Glutamatergic neuron (in vitro differentiated cells): ENCODE data around the gene TUBA8. TPM values are rescaled to one million over a fixed set of nuclear protein-coding genes. Genes with fewer than 3 reads are reported as not detected.
A peak's percentile ranks its signal among the peaks of the same experiment; 100 is the strongest.
"Not testable (repeated sequence)": the region's sequence is repeated elsewhere in the genome, so short reads cannot be mapped to it uniquely, and the experiment has no call there.

Source experiments
- DNase-seq: peaks from one replicate; pipeline ENCODE4 v3.0.0; 2022
- H3K27ac Mint-ChIP-seq: one replicate; pipeline ENCODE4 v1.8.0; 2020; ENCODE audit warnings: mild to moderate bottlenecking, mixed read lengths, inconsistent platforms; ENCODE audit not compliant: unreplicated experiment
- H3K27me3 Mint-ChIP-seq: one replicate; pipeline ENCODE4 v1.8.0; 2020; ENCODE audit warnings: mild to moderate bottlenecking, moderate library complexity, mixed read lengths, inconsistent platforms; ENCODE audit not compliant: unreplicated experiment
- H3K36me3 Mint-ChIP-seq: one replicate; pipeline ENCODE4 v1.8.0; 2020; ENCODE audit warnings: mild to moderate bottlenecking, mixed read lengths, inconsistent platforms; ENCODE audit not compliant: unreplicated experiment
- H3K4me1 Mint-ChIP-seq: one replicate; pipeline ENCODE4 v1.8.0; 2020; ENCODE audit warnings: mild to moderate bottlenecking, low read depth, mixed read lengths, inconsistent platforms; ENCODE audit not compliant: unreplicated experiment
- H3K4me3 Mint-ChIP-seq: one replicate; pipeline ENCODE4 v1.8.0; 2020; ENCODE audit warnings: mild to moderate bottlenecking, mixed read lengths, inconsistent platforms; ENCODE audit not compliant: unreplicated experiment
- H3K9me3 Mint-ChIP-seq: one replicate; pipeline ENCODE4 v1.8.0; 2020; ENCODE audit warnings: mild to moderate bottlenecking, moderate library complexity, mixed read lengths, inconsistent platforms; ENCODE audit not compliant: unreplicated experiment
- total RNA-seq: library from RNA; stranded (reverse); fragmentation: NEBNext Ultra II Directional; extraction: Animal tissue kit (Norgen Biotek cat#: 25700); gene quantifications from one replicate; pipeline ENCODE4 v1.2.1, GENCODE V29; 2021; ENCODE audit not compliant: unreplicated experiment
- TF ChIP-seq, protein P1 (sequence below): fragments of 200-600 bp; sonication (generic); IDR thresholded peaks from one replicate; pipeline ENCODE4 v1.5.0; 2021; ENCODE audit not compliant: partially characterized antibody, unreplicated experiment

The TUBA8 gene
- total RNA-seq, 1 donor from 2014 or later = 3.7 TPM

DNA sequence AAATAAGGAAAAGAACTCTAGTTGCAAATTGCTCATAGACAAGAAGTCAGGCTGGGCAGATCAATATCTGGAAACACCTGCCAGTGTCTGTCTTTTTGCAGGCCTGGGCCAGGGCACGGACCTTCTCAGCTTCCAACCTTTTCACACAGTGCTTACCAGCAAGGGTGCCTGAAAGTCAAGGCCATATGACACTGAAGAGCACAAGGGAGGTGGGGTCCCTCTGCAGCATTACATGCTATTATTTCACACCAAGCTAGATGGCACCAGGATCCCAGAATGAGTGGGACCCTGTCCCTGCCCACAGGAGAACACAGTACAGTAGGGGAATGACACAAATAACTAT, 38.7 kb upstream of the TUBA8 start:
- H3K4me1 Mint-ChIP-seq = peaks cover 7% of the 10 kb centered on the region
- H3K27ac Mint-ChIP-seq = no peak overlapping the region
- H3K4me3 Mint-ChIP-seq = no peak overlapping the region
- TF ChIP-seq, protein P1, sequence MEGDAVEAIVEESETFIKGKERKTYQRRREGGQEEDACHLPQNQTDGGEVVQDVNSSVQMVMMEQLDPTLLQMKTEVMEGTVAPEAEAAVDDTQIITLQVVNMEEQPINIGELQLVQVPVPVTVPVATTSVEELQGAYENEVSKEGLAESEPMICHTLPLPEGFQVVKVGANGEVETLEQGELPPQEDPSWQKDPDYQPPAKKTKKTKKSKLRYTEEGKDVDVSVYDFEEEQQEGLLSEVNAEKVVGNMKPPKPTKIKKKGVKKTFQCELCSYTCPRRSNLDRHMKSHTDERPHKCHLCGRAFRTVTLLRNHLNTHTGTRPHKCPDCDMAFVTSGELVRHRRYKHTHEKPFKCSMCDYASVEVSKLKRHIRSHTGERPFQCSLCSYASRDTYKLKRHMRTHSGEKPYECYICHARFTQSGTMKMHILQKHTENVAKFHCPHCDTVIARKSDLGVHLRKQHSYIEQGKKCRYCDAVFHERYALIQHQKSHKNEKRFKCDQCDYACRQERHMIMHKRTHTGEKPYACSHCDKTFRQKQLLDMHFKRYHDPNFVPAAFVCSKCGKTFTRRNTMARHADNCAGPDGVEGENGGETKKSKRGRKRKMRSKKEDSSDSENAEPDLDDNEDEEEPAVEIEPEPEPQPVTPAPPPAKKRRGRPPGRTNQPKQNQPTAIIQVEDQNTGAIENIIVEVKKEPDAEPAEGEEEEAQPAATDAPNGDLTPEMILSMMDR = no peak
- no peaks in the 10 kb centered on the region for H3K36me3 Mint-ChIP-seq
- H3K27me3 Mint-ChIP-seq = no peaks in the 10 kb centered on the region
- no peak for DNase-seq
- H3K9me3 Mint-ChIP-seq = peaks cover 2% of the 10 kb centered on the region

DNA sequence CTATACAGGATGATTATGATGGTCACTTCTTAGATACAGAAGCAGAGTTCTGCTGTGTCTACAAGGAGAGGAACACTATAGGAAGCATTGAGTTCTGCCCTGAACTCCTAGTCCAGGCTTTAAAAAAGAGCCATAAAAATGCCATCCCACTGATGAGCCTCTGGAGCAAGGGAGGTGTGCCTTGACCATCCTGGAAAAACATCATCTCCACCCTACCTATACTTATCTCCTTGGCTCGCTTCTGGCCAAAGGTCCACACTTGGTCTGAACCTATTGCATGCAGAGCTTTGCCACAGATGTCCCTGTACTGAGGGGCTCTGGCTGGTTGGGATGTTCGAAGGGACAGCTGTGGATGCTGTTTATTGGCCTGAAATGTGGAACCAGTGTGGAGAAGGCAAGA, 37.1 kb upstream of the TUBA8 start:
- Mint-ChIP-seq H3K4me1 (peaks cover 10% of the 10 kb centered on the region), H3K36me3 (no peaks in the 10 kb centered on the region), H3K4me3 (no peak overlapping the region), H3K27ac (no peak overlapping the region), H3K9me3 (peaks cover under 1% of the 10 kb centered on the region), H3K27me3 (peaks cover 2% of the 10 kb centered on the region)
- TF ChIP-seq, protein P1 = no peak
- DNase-seq = no peak

DNA sequence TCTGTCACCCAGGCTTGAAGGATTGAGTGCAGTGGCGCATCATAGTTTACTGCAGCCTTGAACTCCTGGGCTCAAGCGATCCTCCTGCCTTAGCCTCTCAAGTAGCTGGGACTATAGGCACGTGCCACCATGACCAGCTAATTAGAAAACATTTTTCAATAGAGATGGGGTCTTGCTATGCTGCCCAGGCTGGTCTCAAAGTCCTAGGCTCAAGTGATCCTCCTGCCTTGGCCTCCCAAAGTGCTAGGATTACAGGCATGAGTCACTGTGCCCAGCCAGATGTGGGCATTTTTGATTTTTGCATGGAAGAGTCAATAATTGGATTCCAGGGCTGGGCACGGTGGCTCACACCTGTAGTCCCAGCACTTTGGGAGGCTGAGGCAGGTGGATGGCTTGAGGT, 36.7 kb upstream of the TUBA8 start:
- H3K27ac Mint-ChIP-seq, H3K4me3 Mint-ChIP-seq, H3K9me3 Mint-ChIP-seq, H3K36me3 Mint-ChIP-seq, DNase-seq, H3K27me3 Mint-ChIP-seq: not testable (repeated sequence)
- peaks cover 12% of the 10 kb centered on the region for H3K4me1 Mint-ChIP-seq

DNA sequence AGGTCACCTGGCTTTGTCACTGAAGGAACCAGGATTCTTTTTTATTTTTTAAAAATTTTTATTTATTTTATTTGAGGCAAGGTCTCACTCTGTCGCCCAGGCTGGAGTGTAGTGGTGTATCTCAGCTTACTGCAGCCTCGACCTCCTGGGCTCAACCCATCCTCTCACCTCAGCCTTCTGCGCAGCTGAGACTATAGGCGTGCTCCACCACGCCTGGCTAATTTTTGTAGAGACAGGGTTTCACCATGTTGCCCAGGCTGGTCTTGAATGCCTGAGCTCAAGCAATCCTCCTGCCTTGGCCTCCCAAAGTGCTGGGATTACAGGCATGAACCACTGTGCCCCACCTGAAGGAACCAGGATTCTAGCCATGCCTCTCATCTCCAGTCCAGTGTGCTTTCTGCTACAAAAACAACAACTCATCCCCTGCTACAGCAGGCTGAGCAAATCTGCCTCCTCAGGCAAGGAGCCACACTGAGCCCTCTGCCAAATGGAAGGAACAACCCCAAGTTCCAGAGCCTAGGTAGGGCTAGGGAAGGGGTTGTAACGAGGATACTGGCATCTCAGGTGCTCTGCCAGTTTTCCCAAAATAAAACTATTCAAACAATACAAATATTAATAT, 35.4 kb upstream of the TUBA8 start:
- TF ChIP-seq, protein P1 = no peak
- peaks cover 3% of the 10 kb centered on the region for H3K9me3 Mint-ChIP-seq
- no peak for DNase-seq
- H3K4me1 Mint-ChIP-seq = peaks cover 12% of the 10 kb centered on the region
- no peaks in the 10 kb centered on the region for H3K36me3 Mint-ChIP-seq
- H3K4me3 Mint-ChIP-seq = no peak overlapping the region
- H3K27ac Mint-ChIP-seq = no peak overlapping the region
- H3K27me3 Mint-ChIP-seq = peaks cover 6% of the 10 kb centered on the region

DNA sequence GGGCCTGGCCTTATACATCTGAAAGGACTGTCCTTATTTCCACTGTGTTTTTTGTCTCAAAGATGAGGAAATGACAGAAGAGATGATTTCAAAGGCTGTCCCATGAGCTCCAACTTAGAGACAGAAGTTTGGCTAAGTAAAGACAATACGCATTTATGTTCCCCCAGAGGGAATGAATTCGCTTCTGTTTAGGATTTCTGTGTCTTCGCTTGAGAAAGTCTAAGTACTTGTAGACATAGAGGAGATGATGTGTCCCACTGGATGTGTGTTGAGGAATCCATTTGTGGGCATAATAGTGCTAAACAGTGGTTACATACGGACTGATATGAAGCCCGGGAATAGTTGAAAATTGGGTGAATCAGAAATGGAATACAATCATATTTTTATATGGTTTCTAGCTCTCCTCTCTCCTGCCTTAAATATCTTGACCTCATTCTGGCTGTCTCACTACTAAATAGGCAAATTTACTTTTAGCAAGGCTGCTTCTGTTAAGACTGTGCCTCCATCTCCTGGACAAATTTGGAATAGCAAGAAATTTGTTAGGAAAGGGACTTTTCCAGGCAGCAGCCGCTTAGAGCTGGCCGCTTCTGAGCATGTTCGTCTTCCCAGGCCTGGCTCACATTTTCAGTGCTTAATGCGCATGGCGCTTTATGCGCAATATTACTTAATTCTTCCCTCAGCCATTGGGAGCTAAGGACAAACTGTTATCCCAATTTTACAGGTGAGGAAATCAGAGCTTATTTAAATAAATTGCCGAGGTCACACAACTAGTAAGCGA, 34.7 kb upstream of the TUBA8 start:
- Mint-ChIP-seq H3K27ac (no peak overlapping the region), H3K9me3 (peaks cover 3% of the 10 kb centered on the region), H3K4me3 (no peak overlapping the region), H3K4me1 (peaks cover 12% of the 10 kb centered on the region), H3K36me3 (peaks cover 5% of the 10 kb centered on the region), H3K27me3 (peaks cover 6% of the 10 kb centered on the region)
- DNase-seq = peak; percentile 29
- TF ChIP-seq, protein P1 = peak; percentile 83
